Subcutaneous abdominal adipose tissue (tissue), 5 donors: ENCODE results near the gene ASXL2.

Source experiments
- H3K27ac ChIP-seq: one replicate; pipeline ENCODE4 v1.7.0; 2013; ENCODE audit warnings: low read depth, mild to moderate bottlenecking, inconsistent platforms, low read length, moderate library complexity
- H3K27me3 ChIP-seq, 5 donors: one replicate each; pipeline ENCODE4 v1.7.0; 2013; ENCODE audit warnings: low read length in 5 of 5, inconsistent platforms in 1 of 5; ENCODE audit not compliant: control insufficient read depth in 5 of 5, insufficient read depth in 4 of 5
- H3K36me3 ChIP-seq, 5 donors: one replicate each; pipeline ENCODE4 v1.7.0; 2013; ENCODE audit warnings: low read length in 5 of 5; ENCODE audit not compliant: control insufficient read depth in 5 of 5, insufficient read depth in 5 of 5
- H3K4me1 ChIP-seq, 5 donors: one replicate each; pipeline ENCODE4 v1.7.0; 2013; ENCODE audit warnings: low read length in 5 of 5, mild to moderate bottlenecking in 3 of 5, moderate library complexity in 1 of 5; ENCODE audit not compliant: control insufficient read depth in 5 of 5, insufficient read depth in 5 of 5
- H3K4me3 ChIP-seq, 5 donors: one replicate each; pipeline ENCODE4 v1.7.0; 2013; ENCODE audit warnings: low read length in 5 of 5, low read depth in 1 of 5
- H3K9ac ChIP-seq, 5 donors: one replicate each; pipeline ENCODE4 v1.7.0; 2013; ENCODE audit warnings: low read length in 5 of 5, mild to moderate bottlenecking in 4 of 5, moderate library complexity in 3 of 5
- H3K9me3 ChIP-seq, 5 donors: one replicate each; pipeline ENCODE4 v1.7.0; 2013; ENCODE audit warnings: low read length in 5 of 5; ENCODE audit not compliant: control insufficient read depth in 5 of 5
- donor health status: healthy.
- donor health status: healthy.
- donor health status: healthy.
- donor health status: healthy.
- donor health status: healthy.

The ASXL2 gene

GRCh38 chr2:25788457-25788856 lies 89.8 kb downstream of the ASXL2 start:
- Histone ChIP-seq H3K36me3 (peaks cover 0 to 19% (median 4%) of the 10 kb centered on the region in 5 donors), H3K27me3 (no peaks in the 10 kb centered on the region), H3K9me3 (no peaks in the 10 kb centered on the region), H3K4me3 (no peak overlapping the region), H3K9ac (no peak overlapping the region), H3K27ac (no peak overlapping the region), H3K4me1 (no peaks in the 10 kb centered on the region)

GRCh38 chr2:25787020-25787419 lies 91.3 kb downstream of the ASXL2 start:
- Histone ChIP-seq H3K9me3 (no peaks in the 10 kb centered on the region), H3K27ac (no peak overlapping the region)

GRCh38 chr2:25784404-25784803 lies 93.9 kb downstream of the ASXL2 start:
- no peak overlapping the region for H3K9ac ChIP-seq
- no peaks in the 10 kb centered on the region for H3K4me1 ChIP-seq
- H3K36me3 ChIP-seq: peaks cover 2 to 19% (median 6%) of the 10 kb centered on the region in 5 donors
- no peak overlapping the region for H3K4me3 ChIP-seq
- H3K9me3 ChIP-seq: no peaks in the 10 kb centered on the region
- no peaks in the 10 kb centered on the region for H3K27me3 ChIP-seq
- H3K27ac ChIP-seq: no peak overlapping the region

More at GRCh38 chr2:25787020-25787419, 91.3 kb downstream of the ASXL2 start:
- H3K27me3 ChIP-seq: no peaks in the 10 kb centered on the region
- no peak overlapping the region for H3K9ac ChIP-seq
- no peak overlapping the region for H3K4me3 ChIP-seq
- H3K4me1 ChIP-seq: no peaks in the 10 kb centered on the region
- peaks cover 0 to 19% (median 4%) of the 10 kb centered on the region in 5 donors for H3K36me3 ChIP-seq

- Histone ChIP-seq H3K9ac (no peak overlapping the region), H3K36me3 (peaks cover 0 to 6% (median 2%) of the 10 kb centered on the region in 5 donors), H3K27me3 (no peaks in the 10 kb centered on the region), H3K4me1 (no peaks in the 10 kb centered on the region), H3K4me3 (no peak overlapping the region), H3K9me3 (no peaks in the 10 kb centered on the region), H3K27ac (no peak overlapping the region)
Measured at GRCh38 chr2:25777077-25777476, 101.2 kb downstream of the ASXL2 start.

- Histone ChIP-seq H3K27me3 (no peaks in the 10 kb centered on the region), H3K4me3 (no peak overlapping the region), H3K4me1 (no peaks in the 10 kb centered on the region), H3K27ac (no peak overlapping the region), H3K9me3 (no peaks in the 10 kb centered on the region), H3K9ac (no peak overlapping the region), H3K36me3 (peaks cover 20 to 29% (median 26%) of the 10 kb centered on the region in 5 donors)
Measured at GRCh38 chr2:25772078-25772477, 106.2 kb downstream of the ASXL2 start.

- Histone ChIP-seq H3K9me3 (no peaks in the 10 kb centered on the region), H3K9ac (no peak overlapping the region), H3K4me3 (no peak overlapping the region), H3K27me3 (no peaks in the 10 kb centered on the region), H3K27ac (no peak overlapping the region), H3K4me1 (peaks cover 0 to 4% (median 0%) of the 10 kb centered on the region in 5 donors), H3K36me3 (peaks cover 20 to 39% (median 29%) of the 10 kb centered on the region in 5 donors)
Measured at GRCh38 chr2:25763575-25763974, 114.7 kb downstream of the ASXL2 start.

- Histone ChIP-seq H3K9ac (no peak overlapping the region), H3K9me3 (no peaks in the 10 kb centered on the region), H3K36me3 (peaks cover 15 to 39% (median 27%) of the 10 kb centered on the region in 5 donors), H3K27ac (no peak overlapping the region), H3K27me3 (no peaks in the 10 kb centered on the region), H3K4me3 (no peak overlapping the region), H3K4me1 (peaks cover 0 to 4% (median 0%) of the 10 kb centered on the region in 5 donors)
Measured at GRCh38 chr2:25760297-25760696, 118.0 kb downstream of the ASXL2 start.

- H3K36me3 ChIP-seq: peaks cover 30 to 52% (median 40%) of the 10 kb centered on the region in 5 donors
- H3K27ac ChIP-seq: no peak overlapping the region
- no peaks in the 10 kb centered on the region for H3K27me3 ChIP-seq
- no peaks in the 10 kb centered on the region for H3K9me3 ChIP-seq
- peaks cover 0 to 4% (median 0%) of the 10 kb centered on the region in 5 donors for H3K4me1 ChIP-seq
- H3K9ac ChIP-seq: no peak overlapping the region
- H3K4me3 ChIP-seq: no peak overlapping the region
Measured at GRCh38 chr2:25758348-25758747, 119.9 kb downstream of the ASXL2 start.

GRCh38 chr2:25757906-25758305 lies 120.4 kb downstream of the ASXL2 start:
- no peak overlapping the region for H3K27ac ChIP-seq

GRCh38 chr2:25756536-25756935 lies 121.8 kb downstream of the ASXL2 start:
- H3K9me3 ChIP-seq: no peaks in the 10 kb centered on the region
- H3K27me3 ChIP-seq: no peaks in the 10 kb centered on the region
- no peaks in the 10 kb centered on the region for H3K4me1 ChIP-seq
- no peak overlapping the region for H3K9ac ChIP-seq
- H3K4me3 ChIP-seq: no peak overlapping the region
- peaks cover 35 to 66% (median 47%) of the 10 kb centered on the region in 5 donors for H3K36me3 ChIP-seq
- no peak overlapping the region for H3K27ac ChIP-seq

More at GRCh38 chr2:25757906-25758305, 120.4 kb downstream of the ASXL2 start:
- Histone ChIP-seq H3K9me3 (no peaks in the 10 kb centered on the region), H3K27me3 (no peaks in the 10 kb centered on the region), H3K4me3 (no peak overlapping the region), H3K4me1 (peaks cover 0 to 3% (median 0%) of the 10 kb centered on the region in 5 donors), H3K36me3 (peaks cover 32 to 55% (median 43%) of the 10 kb centered on the region in 5 donors), H3K9ac (no peak overlapping the region)
